ENCODE results near the gene STYXL2.

STYXL2 gene

GRCh38 chr1:167105271-167106118 lies 11.6 kb downstream of the STYXL2 start:
- Mint-ChIP-seq H3K9me3 (peaks cover under 1% of the 10 kb centered on the region), H3K4me3 (no peak overlapping the region), H3K27me3 (ENCODE audit: low read depth) (no peaks in the 10 kb centered on the region), H3K36me3 (ENCODE audit: low read depth) (no peaks in the 10 kb centered on the region), H3K4me1 (peaks cover 16% of the 10 kb centered on the region), H3K27ac (no peak overlapping the region)
- TF ChIP-seq CTCF (IDR thresholded peaks at IDR 0.05; ENCODE audit: unreplicated experiment in 3 of 3) = no peak

GRCh38 chr1:167106119-167106461 lies 12.2 kb downstream of the STYXL2 start:
- Mint-ChIP-seq H3K4me3 (no peak overlapping the region), H3K4me1 (peaks cover 16% of the 10 kb centered on the region), H3K9me3 (peaks cover 5% of the 10 kb centered on the region), H3K27ac (no peak overlapping the region), H3K36me3 (ENCODE audit: low read depth) (no peaks in the 10 kb centered on the region), H3K27me3 (ENCODE audit: low read depth) (no peaks in the 10 kb centered on the region)
- no peak for TF ChIP-seq CTCF (IDR thresholded peaks at IDR 0.05; ENCODE audit: unreplicated experiment in 3 of 3)

- no peak overlapping the region for H3K27ac Mint-ChIP-seq
- TF ChIP-seq CTCF (IDR thresholded peaks at IDR 0.05; ENCODE audit: unreplicated experiment in 3 of 3) = no peak
- peaks cover 16% of the 10 kb centered on the region for H3K4me1 Mint-ChIP-seq
- H3K9me3 Mint-ChIP-seq = peaks cover 5% of the 10 kb centered on the region
- H3K36me3 Mint-ChIP-seq (ENCODE audit: low read depth) = no peaks in the 10 kb centered on the region
- no peak overlapping the region for H3K4me3 Mint-ChIP-seq
- no peaks in the 10 kb centered on the region for H3K27me3 Mint-ChIP-seq (ENCODE audit: low read depth)
Observed at GRCh38 chr1:167107456-167107855, 13.6 kb downstream of the STYXL2 start.

GRCh38 chr1:167109125-167109524 lies 15.2 kb downstream of the STYXL2 start:
- peaks cover 16% of the 10 kb centered on the region for H3K4me1 Mint-ChIP-seq
- no peak overlapping the region for H3K27ac Mint-ChIP-seq
- peaks cover 5% of the 10 kb centered on the region for H3K9me3 Mint-ChIP-seq
- H3K27me3 Mint-ChIP-seq (ENCODE audit: low read depth) = no peaks in the 10 kb centered on the region
- no peak for TF ChIP-seq CTCF (IDR thresholded peaks at IDR 0.05; ENCODE audit: unreplicated experiment in 3 of 3)
- H3K4me3 Mint-ChIP-seq = no peak overlapping the region
- no peaks in the 10 kb centered on the region for H3K36me3 Mint-ChIP-seq (ENCODE audit: low read depth)

GRCh38 chr1:167110586-167110985 lies 16.7 kb downstream of the STYXL2 start:
- Mint-ChIP-seq H3K4me1 (peaks cover 4% of the 10 kb centered on the region), H3K27ac (no peak overlapping the region)

More at GRCh38 chr1:167110586-167110985, 16.7 kb downstream of the STYXL2 start:
- Mint-ChIP-seq H3K36me3 (ENCODE audit: low read depth) (no peaks in the 10 kb centered on the region), H3K27me3 (ENCODE audit: low read depth) (no peaks in the 10 kb centered on the region), H3K4me3 (no peak overlapping the region), H3K9me3 (peaks cover 5% of the 10 kb centered on the region)
- no peak for TF ChIP-seq CTCF (IDR thresholded peaks at IDR 0.05; ENCODE audit: unreplicated experiment in 3 of 3)

Data from nephron (organoid).